ENCODE measurements around the gene TGFBI.

GRCh38 chr5:136022965-136023364 is 5.8 kb upstream of the TGFBI start:
- TF ChIP-seq CTCF (IDR thresholded peaks at IDR 0.05) (no peak), POLR2A (IDR thresholded peaks at IDR 0.05) (no peak)

All from esophagus squamous epithelium (tissue), 4 donors.